DND-41 (cell line): ENCODE measurements around the gene ADGRF5.

Experiments used
- ATAC-seq: fragments of 200-7000 bp; cut with Tn5 transposase; 3 replicates; pipeline ENCODE4 v1.9.1; 2021; ENCODE audit warnings: low read depth; ENCODE audit not compliant: insufficient read depth
- DNase-seq: peaks from one replicate; pipeline ENCODE4 v3.0.0-alpha.2; 2020
- H2AFZ ChIP-seq: 2 replicates; pipeline ENCODE4 v1.6.0; 2012; ENCODE audit warnings: low read depth, low read length
- H3K27ac ChIP-seq: 2 replicates; pipeline ENCODE4 v1.5.1; 2012; ENCODE audit warnings: low read length, inconsistent platforms
- H3K27me3 ChIP-seq: fragments of 200-600 bp; sonication (generic); 2 replicates; pipeline ENCODE4 v1.6.0; 2012; ENCODE audit warnings: low read length, mild to moderate bottlenecking, inconsistent platforms; ENCODE audit not compliant: insufficient read depth, poor library complexity
- H3K36me3 ChIP-seq: 2 replicates; pipeline ENCODE4 v1.5.1; 2012; ENCODE audit warnings: low read length, inconsistent platforms; ENCODE audit not compliant: insufficient read depth
- H3K4me1 ChIP-seq: 2 replicates; pipeline ENCODE4 v1.5.1; 2012; ENCODE audit warnings: mild to moderate bottlenecking, low read length; ENCODE audit not compliant: insufficient read depth
- H3K4me2 ChIP-seq: 2 replicates; pipeline ENCODE4 v1.6.0; 2012; ENCODE audit warnings: mild to moderate bottlenecking, moderate library complexity, low read length, inconsistent platforms; ENCODE audit not compliant: insufficient read depth
- H3K4me3 ChIP-seq, 2 experiments: fragments of 200-600 bp in 1 of 2; shearing (Covaris generic) in 1 of 2; 2 replicates each; pipeline ENCODE4 v1.5.1; 2012 to 2016; ENCODE audit warnings: inconsistent platforms in 2 of 2, low read length in 2 of 2, mild to moderate bottlenecking in 2 of 2, low read depth in 1 of 2, moderate library complexity in 1 of 2
- H3K79me2 ChIP-seq: 2 replicates; pipeline ENCODE4 v1.6.0; 2012; ENCODE audit warnings: low read length, inconsistent platforms; ENCODE audit not compliant: insufficient read depth
- H3K9ac ChIP-seq: 2 replicates; pipeline ENCODE4 v1.6.0; 2012; ENCODE audit warnings: low read depth, mild to moderate bottlenecking, inconsistent platforms, low read length, moderate library complexity
- H3K9me3 ChIP-seq: 2 replicates; pipeline ENCODE4 v1.5.1; 2012; ENCODE audit warnings: low read length, moderate library complexity, mild to moderate bottlenecking, inconsistent platforms; ENCODE audit not compliant: insufficient read depth, severe bottlenecking
- H4K20me1 ChIP-seq: 2 replicates; pipeline ENCODE4 v1.6.0; 2012; ENCODE audit warnings: low read length; ENCODE audit not compliant: insufficient read depth
- EZH2 ChIP-seq: IDR thresholded peaks from 3 replicates; pipeline ENCODE4 v1.6.1; 2012; ENCODE audit warnings: borderline replicate concordance, low read depth, mild to moderate bottlenecking, moderate library complexity, low read length, inconsistent platforms; ENCODE audit not compliant: severe bottlenecking
- TF ChIP-seq, protein P1 (sequence below): IDR thresholded peaks from 2 replicates; pipeline ENCODE4 v1.5.1; 2012; ENCODE audit warnings: borderline replicate concordance, low read length, moderate library complexity, mild to moderate bottlenecking; ENCODE audit not compliant: poor library complexity, severe bottlenecking; ENCODE audit errors: extremely low read depth

Gene ADGRF5

DNA sequence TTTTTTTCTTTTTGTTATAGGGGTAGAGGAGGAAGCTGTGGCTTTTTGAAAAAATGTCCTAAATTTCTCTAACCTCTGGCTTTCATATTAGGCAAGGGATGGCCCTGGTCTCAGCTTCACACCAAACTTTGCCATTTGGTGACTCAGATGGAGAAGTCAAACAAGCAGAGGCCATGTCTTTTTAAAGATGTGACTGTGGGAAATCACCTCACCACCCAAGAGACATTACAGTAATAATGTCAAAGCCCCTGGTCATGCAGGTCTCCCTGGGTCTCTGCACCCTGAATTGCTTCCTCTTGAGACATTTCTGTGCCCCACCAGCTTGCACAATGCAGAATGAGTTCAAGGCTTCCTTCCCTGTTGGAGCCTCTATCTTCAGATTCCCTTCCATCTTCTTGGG is 39.5 kb upstream of the ADGRF5 start:
- Histone ChIP-seq H2AFZ (no peak overlapping the region), H3K4me1 (no peaks in the 10 kb centered on the region), H3K36me3 (no peaks in the 10 kb centered on the region), H3K4me3 (no peak overlapping the region), H3K79me2 (no peaks in the 10 kb centered on the region), H4K20me1 (no peaks in the 10 kb centered on the region), H3K27me3 (no peaks in the 10 kb centered on the region), H3K9ac (no peak overlapping the region), H3K9me3 (no peaks in the 10 kb centered on the region), H3K4me2 (no peak overlapping the region), H3K27ac (no peak overlapping the region)
- ATAC-seq, result no peak
- no peak for DNase-seq
- no peak for TF ChIP-seq EZH2

DNA sequence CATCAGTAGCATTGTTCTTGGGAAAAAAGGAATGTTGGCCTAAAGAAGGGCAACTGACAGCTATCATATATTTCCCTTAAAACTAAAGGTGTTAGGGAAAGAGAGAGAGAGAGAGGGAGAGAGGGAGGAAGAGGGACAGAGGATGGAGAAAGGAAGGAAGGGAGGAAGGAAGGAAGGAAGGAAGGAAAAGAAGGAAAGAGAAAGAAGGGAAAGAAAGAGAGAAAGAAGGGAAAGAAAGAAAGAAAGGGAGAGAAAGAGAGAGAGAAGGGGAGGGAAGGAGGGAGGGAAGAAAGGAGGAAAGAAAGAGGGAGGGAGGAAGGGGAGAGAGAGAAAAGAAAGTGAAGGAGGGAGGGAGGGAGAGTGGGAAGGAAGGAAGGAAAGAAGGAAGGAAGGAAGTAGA is 37.7 kb upstream of the ADGRF5 start:
- Histone ChIP-seq H3K9ac (no peak overlapping the region), H2AFZ (no peak overlapping the region), H3K4me3 (no peak overlapping the region), H3K27me3 (no peaks in the 10 kb centered on the region), H3K27ac (no peak overlapping the region), H3K79me2 (no peaks in the 10 kb centered on the region), H3K9me3 (no peaks in the 10 kb centered on the region), H3K36me3 (no peaks in the 10 kb centered on the region), H3K4me2 (no peak overlapping the region), H4K20me1 (no peaks in the 10 kb centered on the region), H3K4me1 (no peaks in the 10 kb centered on the region)
- DNase-seq, result no peak
- TF ChIP-seq, protein P1, sequence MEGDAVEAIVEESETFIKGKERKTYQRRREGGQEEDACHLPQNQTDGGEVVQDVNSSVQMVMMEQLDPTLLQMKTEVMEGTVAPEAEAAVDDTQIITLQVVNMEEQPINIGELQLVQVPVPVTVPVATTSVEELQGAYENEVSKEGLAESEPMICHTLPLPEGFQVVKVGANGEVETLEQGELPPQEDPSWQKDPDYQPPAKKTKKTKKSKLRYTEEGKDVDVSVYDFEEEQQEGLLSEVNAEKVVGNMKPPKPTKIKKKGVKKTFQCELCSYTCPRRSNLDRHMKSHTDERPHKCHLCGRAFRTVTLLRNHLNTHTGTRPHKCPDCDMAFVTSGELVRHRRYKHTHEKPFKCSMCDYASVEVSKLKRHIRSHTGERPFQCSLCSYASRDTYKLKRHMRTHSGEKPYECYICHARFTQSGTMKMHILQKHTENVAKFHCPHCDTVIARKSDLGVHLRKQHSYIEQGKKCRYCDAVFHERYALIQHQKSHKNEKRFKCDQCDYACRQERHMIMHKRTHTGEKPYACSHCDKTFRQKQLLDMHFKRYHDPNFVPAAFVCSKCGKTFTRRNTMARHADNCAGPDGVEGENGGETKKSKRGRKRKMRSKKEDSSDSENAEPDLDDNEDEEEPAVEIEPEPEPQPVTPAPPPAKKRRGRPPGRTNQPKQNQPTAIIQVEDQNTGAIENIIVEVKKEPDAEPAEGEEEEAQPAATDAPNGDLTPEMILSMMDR, result no peak
- TF ChIP-seq EZH2, result no peak
- ATAC-seq, result no peak

DNA sequence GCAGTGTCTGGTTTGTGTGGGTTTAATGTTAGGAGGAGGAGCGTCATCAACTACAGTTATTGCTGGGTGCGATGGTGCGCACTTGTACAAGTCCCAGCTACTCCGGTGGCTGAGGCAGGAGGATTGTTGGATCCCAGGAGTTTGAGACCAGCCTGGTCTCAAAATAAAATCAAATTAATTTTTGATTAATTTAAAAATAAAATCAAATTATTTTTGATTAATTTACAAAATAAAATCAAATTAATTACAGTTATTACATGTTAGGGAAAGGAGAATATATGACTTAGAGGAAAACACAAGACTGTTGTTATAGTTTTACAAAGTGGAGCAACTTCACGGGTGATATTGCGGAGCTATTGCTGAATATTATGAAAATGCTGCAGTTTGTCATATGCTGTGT is 34.7 kb upstream of the ADGRF5 start:
- no peaks in the 10 kb centered on the region for H3K36me3 ChIP-seq
- no peaks in the 10 kb centered on the region for H3K4me1 ChIP-seq
- no peaks in the 10 kb centered on the region for H3K27me3 ChIP-seq
- H3K4me2 ChIP-seq, result no peak overlapping the region
- no peak for DNase-seq
- H2AFZ ChIP-seq, result no peak overlapping the region
- ATAC-seq, result no peak
- H4K20me1 ChIP-seq, result no peaks in the 10 kb centered on the region
- H3K79me2 ChIP-seq, result no peaks in the 10 kb centered on the region
- no peak overlapping the region for H3K27ac ChIP-seq
- H3K9me3 ChIP-seq, result no peaks in the 10 kb centered on the region
- H3K9ac ChIP-seq, result no peak overlapping the region
- H3K4me3 ChIP-seq, result no peak overlapping the region
- TF ChIP-seq EZH2, result no peak
- TF ChIP-seq, protein P1, result no peak

DNA sequence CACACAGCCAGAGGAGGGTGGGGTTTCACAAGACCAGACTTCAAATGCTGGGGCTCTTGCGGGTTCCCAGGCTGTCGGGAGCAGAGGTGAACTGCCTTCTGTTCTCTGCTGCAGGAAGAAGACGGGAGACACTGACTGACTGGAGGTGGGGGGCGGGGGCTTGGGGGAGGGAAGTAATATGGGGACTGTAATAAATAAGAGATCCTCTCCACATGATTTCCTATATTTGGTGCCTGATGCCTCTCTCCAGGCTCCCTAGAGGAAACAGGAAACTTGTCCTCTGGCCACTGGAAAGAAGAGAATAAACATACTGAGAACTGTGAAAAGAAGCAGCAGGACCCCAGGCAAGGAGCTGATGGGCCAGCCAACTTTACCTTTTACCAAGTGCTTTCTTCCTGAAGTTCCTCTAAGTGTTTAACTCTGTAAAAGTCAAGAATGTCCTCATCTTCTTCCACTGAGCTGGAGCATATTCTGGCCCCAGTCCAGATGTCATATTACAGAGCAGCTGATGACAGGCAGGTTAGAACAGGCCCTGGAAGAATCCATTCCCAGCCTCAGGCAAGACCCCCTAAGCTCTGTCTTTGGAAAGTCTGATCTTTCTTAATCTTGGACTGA is 33.2 kb upstream of the ADGRF5 start:
- H4K20me1 ChIP-seq, result no peaks in the 10 kb centered on the region
- H3K79me2 ChIP-seq, result no peaks in the 10 kb centered on the region
- no peaks in the 10 kb centered on the region for H3K9me3 ChIP-seq
- H3K36me3 ChIP-seq, result no peaks in the 10 kb centered on the region
- TF ChIP-seq EZH2, result no peak
- TF ChIP-seq, protein P1, result no peak
- no peak overlapping the region for H3K9ac ChIP-seq
- DNase-seq, result no peak
- H3K27ac ChIP-seq, result no peak overlapping the region
- ATAC-seq, result no peak
- no peak overlapping the region for H2AFZ ChIP-seq
- H3K27me3 ChIP-seq, result no peaks in the 10 kb centered on the region
- no peak overlapping the region for H3K4me3 ChIP-seq
- H3K4me1 ChIP-seq, result no peaks in the 10 kb centered on the region
- no peak overlapping the region for H3K4me2 ChIP-seq
